Measurements from ENCODE around the gene AQP11. TPM values are rescaled to one million over a fixed set of nuclear protein-coding genes. Genes with fewer than 3 reads are reported as not detected.
"Not testable (repeated sequence)": the region's sequence is repeated elsewhere in the genome, so short reads cannot be mapped to it uniquely, and the experiment has no call there.

The AQP11 gene
- total RNA-seq, 2 experiments from 2014 or later: not detected

- Mint-ChIP-seq H3K9me3 (no peaks in the 10 kb centered on the region), H3K36me3 (ENCODE audit: low read depth) (peaks cover 92% of the 10 kb centered on the region), H3K4me1 (ENCODE audit: low read depth) (no peaks in the 10 kb centered on the region), H3K4me3 (no peak overlapping the region), H3K27ac (no peak overlapping the region), H3K27me3 (no peaks in the 10 kb centered on the region)
- H3K27ac ChIP-seq (ENCODE audit: low read depth in 1 of 2, low read length in 2 of 2): no peak overlapping the region
- TF ChIP-seq CTCF (IDR thresholded peaks at IDR 0.05): peak; percentile 82
- peaks cover 75% of the 10 kb centered on the region for H3K36me3 ChIP-seq (ENCODE audit: insufficient read depth, low read length)
- H3K4me1 ChIP-seq (ENCODE audit: insufficient read depth, low read length): no peaks in the 10 kb centered on the region
- no peak overlapping the region for H3K4me3 ChIP-seq (ENCODE audit: low read length)
- ATAC-seq (ENCODE audit: poor library complexity) (peak; percentile 41), DNase-seq (peak in 4 of 14 experiments; percentile 16 to 67 (median 60))
- H3K9me3 ChIP-seq (ENCODE audit: control insufficient read depth in 1 of 2, insufficient read depth in 1 of 2, low read length in 2 of 2): no peaks in the 10 kb centered on the region
- ChIA-PET CTCF (interaction anchor here (0.6 to 2.6 kb wide), 5 partner anchors 11 to 493 kb away, joined by 3 to 13 read pairs (median 5); no protein-coding TSS in a partner anchor), POLR2A (no interaction called here)
- no peaks in the 10 kb centered on the region for H3K27me3 ChIP-seq (ENCODE audit: control insufficient read depth in 1 of 2, insufficient read depth in 2 of 2, low read length in 2 of 2)
- intact Hi-C loops (cut with DNase I, micrococcal nuclease): loop anchor here (2.0 to 10.0 kb wide), 3 partner anchors 493 to 885 kb away; no protein-coding TSS in a partner anchor
These were observed 29.9 kb downstream of the AQP11 start for GRCh38 chr11:77619576-77620198.

GRCh38 chr11:77630157-77630710, 40.5 kb downstream of the AQP11 start:
- H3K4me3 Mint-ChIP-seq: no peak overlapping the region
- ChIA-PET POLR2A (interaction anchor here (0.6 kb wide), 1 partner anchor 10 kb away, joined by 3 read pairs; no protein-coding TSS in a partner anchor), CTCF (interaction anchor here (0.6 to 2.5 kb wide), 3 partner anchors 11 to 833 kb away, joined by 3 to 6 read pairs (median 3); no protein-coding TSS in a partner anchor)
- H3K9me3 Mint-ChIP-seq: no peaks in the 10 kb centered on the region
- Histone ChIP-seq H3K4me1 (ENCODE audit: insufficient read depth, low read length) (peaks cover 11% of the 10 kb centered on the region), H3K4me3 (ENCODE audit: low read length) (no peak overlapping the region), H3K9me3 (ENCODE audit: control insufficient read depth in 1 of 2, insufficient read depth in 1 of 2, low read length in 2 of 2) (no peaks in the 10 kb centered on the region), H3K27me3 (ENCODE audit: control insufficient read depth in 1 of 2, insufficient read depth in 2 of 2, low read length in 2 of 2) (no peaks in the 10 kb centered on the region), H3K36me3 (ENCODE audit: insufficient read depth, low read length) (peaks cover 19% of the 10 kb centered on the region), H3K27ac (ENCODE audit: low read depth in 1 of 2, low read length in 2 of 2) (no peak overlapping the region)
- intact Hi-C loops (cut with DNase I, micrococcal nuclease): loop anchor here in 1 of 2 experiments (10.0 kb wide), 1 partner anchor 945 kb away; the partner anchor contains the start of gene NARS2
- H3K36me3 Mint-ChIP-seq (ENCODE audit: low read depth): peaks cover 55% of the 10 kb centered on the region
- H3K27me3 Mint-ChIP-seq: no peaks in the 10 kb centered on the region
- ATAC-seq (ENCODE audit: poor library complexity) (no peak), DNase-seq (no peak)
- peaks cover 39% of the 10 kb centered on the region for H3K4me1 Mint-ChIP-seq (ENCODE audit: low read depth)
- TF ChIP-seq CTCF (IDR thresholded peaks at IDR 0.05): no peak
- peak overlapping the region; percentile 4 for H3K27ac Mint-ChIP-seq

- H3K36me3 ChIP-seq (ENCODE audit: insufficient read depth, low read length); H3K27me3 Mint-ChIP-seq; ATAC-seq (ENCODE audit: poor library complexity); H3K27me3 ChIP-seq (ENCODE audit: control insufficient read depth in 1 of 2, insufficient read depth in 2 of 2, low read length in 2 of 2); H3K27ac ChIP-seq (ENCODE audit: low read depth in 1 of 2, low read length in 2 of 2); H3K9me3 Mint-ChIP-seq; POLR2A ChIA-PET; CTCF ChIA-PET; DNase-seq; H3K9me3 ChIP-seq (ENCODE audit: control insufficient read depth in 1 of 2, insufficient read depth in 1 of 2, low read length in 2 of 2); H3K4me3 ChIP-seq (ENCODE audit: low read length): not testable (repeated sequence)
- intact Hi-C loops (cut with DNase I, micrococcal nuclease): loop anchor here in 1 of 2 experiments (10.0 kb wide), 1 partner anchor 941 kb away; the partner anchor contains the start of gene NARS2
- H3K4me1 Mint-ChIP-seq (ENCODE audit: low read depth): peaks cover 67% of the 10 kb centered on the region
- peaks cover 37% of the 10 kb centered on the region for H3K4me1 ChIP-seq (ENCODE audit: insufficient read depth, low read length)
- H3K36me3 Mint-ChIP-seq (ENCODE audit: low read depth): peaks cover 44% of the 10 kb centered on the region
- peak overlapping the region; percentile 85 for H3K27ac Mint-ChIP-seq
- peak overlapping the region; percentile 15 for H3K4me3 Mint-ChIP-seq
These were observed 44.2 kb downstream of the AQP11 start for GRCh38 chr11:77633926-77634325.

Data from CD4-positive, alpha-beta T cell (primary cell).